ENCODE measurements around the gene ARHGAP8. TPM values are rescaled to one million over a fixed set of nuclear protein-coding genes. Genes with fewer than 3 reads are reported as not detected.

The ARHGAP8 gene
- total RNA-seq, 4 donors from 2014 or later: 1.7 to 5.7 (median 3.0) TPM

GRCh38 chr22:44865193-44866057, 113.0 kb downstream of the ARHGAP8 start:
- DNase-seq (ENCODE audit: low spot score in 2 of 2): no peak
- no peak for TF ChIP-seq CTCF (IDR thresholded peaks at IDR 0.05)
- no peak for TF ChIP-seq EP300 (IDR thresholded peaks at IDR 0.05)
- no peak for TF ChIP-seq POLR2A (IDR thresholded peaks at IDR 0.05)
- 89 to 90% methylated on average over 20 to 23 of the region's 31 CpGs for WGBS, 2 donors
- Histone ChIP-seq H3K27ac (no peak overlapping the region), H3K27me3 (no peaks in the 10 kb centered on the region), H3K36me3 (peaks cover 0 to 24% (median 0%) of the 10 kb centered on the region in 3 donors), H3K9me3 (peaks cover 0 to 7% (median 0%) of the 10 kb centered on the region in 4 donors), H3K4me3 (no peak overlapping the region), H3K4me1 (no peaks in the 10 kb centered on the region)

- Histone ChIP-seq H3K9me3 (peaks cover 0 to 17% (median 0%) of the 10 kb centered on the region in 4 donors), H3K36me3 (peaks cover 0 to 5% (median 0%) of the 10 kb centered on the region in 3 donors), H3K27ac (no peak overlapping the region), H3K4me3 (no peak overlapping the region), H3K27me3 (no peaks in the 10 kb centered on the region), H3K4me1 (no peaks in the 10 kb centered on the region)
- no peak for TF ChIP-seq POLR2A (IDR thresholded peaks at IDR 0.05)
- no peak for TF ChIP-seq CTCF (IDR thresholded peaks at IDR 0.05)
- no peak for TF ChIP-seq EP300 (IDR thresholded peaks at IDR 0.05)
- no peak for DNase-seq (ENCODE audit: low spot score in 2 of 2)
- 76 to 79% methylated on average over 7 of the region's 7 CpGs for WGBS, 2 donors
Observed at GRCh38 chr22:44869196-44869595, 116.8 kb downstream of the ARHGAP8 start.

- H3K27ac ChIP-seq: no peak overlapping the region
- WGBS, 2 donors: 69 to 70% methylated on average over 4 to 5 of the region's 5 CpGs
- H3K27me3 ChIP-seq: no peaks in the 10 kb centered on the region
- H3K9me3 ChIP-seq: peaks cover 0 to 17% (median 0%) of the 10 kb centered on the region in 4 donors
- no peak for DNase-seq (ENCODE audit: low spot score in 2 of 2)
- no peak overlapping the region for H3K4me3 ChIP-seq
- H3K4me1 ChIP-seq: no peaks in the 10 kb centered on the region
- TF ChIP-seq CTCF (IDR thresholded peaks at IDR 0.05) (no peak), EP300 (IDR thresholded peaks at IDR 0.05) (no peak), POLR2A (IDR thresholded peaks at IDR 0.05) (no peak)
- peaks cover 0 to 5% (median 0%) of the 10 kb centered on the region in 3 donors for H3K36me3 ChIP-seq
Observed at GRCh38 chr22:44870021-44870420, 117.6 kb downstream of the ARHGAP8 start.

GRCh38 chr22:44871782-44872181, 119.4 kb downstream of the ARHGAP8 start:
- WGBS, 2 donors: 89 to 94% methylated on average over 3 of the region's 3 CpGs
- H3K27ac ChIP-seq: no peak overlapping the region
- peaks cover 0 to 6% (median 0%) of the 10 kb centered on the region in 3 donors for H3K36me3 ChIP-seq
- H3K27me3 ChIP-seq: no peaks in the 10 kb centered on the region
- peaks cover 0 to 15% (median 2%) of the 10 kb centered on the region in 4 donors for H3K9me3 ChIP-seq
- no peaks in the 10 kb centered on the region for H3K4me1 ChIP-seq
- no peak overlapping the region for H3K4me3 ChIP-seq
- DNase-seq (ENCODE audit: low spot score in 2 of 2): no peak
- TF ChIP-seq EP300 (IDR thresholded peaks at IDR 0.05): no peak
- TF ChIP-seq POLR2A (IDR thresholded peaks at IDR 0.05): no peak
- no peak for TF ChIP-seq CTCF (IDR thresholded peaks at IDR 0.05)

- TF ChIP-seq EP300 (IDR thresholded peaks at IDR 0.05) (no peak), CTCF (IDR thresholded peaks at IDR 0.05) (no peak), POLR2A (IDR thresholded peaks at IDR 0.05) (no peak)
- WGBS, 2 donors: 95 to 97% methylated on average over 4 of the region's 4 CpGs
- Histone ChIP-seq H3K27ac (no peak overlapping the region), H3K36me3 (peaks cover 0 to 36% (median 0%) of the 10 kb centered on the region in 3 donors), H3K9me3 (peaks cover 0 to 27% (median 2%) of the 10 kb centered on the region in 4 donors), H3K27me3 (no peaks in the 10 kb centered on the region), H3K4me3 (no peak overlapping the region), H3K4me1 (no peaks in the 10 kb centered on the region)
- DNase-seq (ENCODE audit: low spot score in 2 of 2): no peak
Observed at GRCh38 chr22:44876921-44877320, 124.5 kb downstream of the ARHGAP8 start.

All from tibial nerve (tissue), 4 donors.